IMR-90 (cell line): ENCODE data around the gene MAG.

Source experiments
- CTCF ChIP-seq: conservative IDR thresholded peaks from 2 replicates; pipeline ENCODE4 v1.5.1; 2012; ENCODE audit warnings: mild to moderate bottlenecking, low read depth, low read length, improper control_type of control experiment
- MAZ ChIP-seq: IDR thresholded peaks from 2 replicates; pipeline ENCODE4 v1.6.1; 2012; ENCODE audit warnings: low read depth, mild to moderate bottlenecking, low read length, improper control_type of control experiment, moderate library complexity, borderline replicate concordance

GRCh38 chr19:35309481-35310279 is 17.7 kb downstream of the MAG start:
- no peak for TF ChIP-seq CTCF
- no peak for TF ChIP-seq MAZ
